GM19351 (cell line): ENCODE data around the gene MYH14.

Source experiments
- ATAC-seq: cut with Tn5 transposase; IDR thresholded peaks from one replicate; pipeline ENCODE4 v1.9.1; 2021; ENCODE audit warnings: mild to moderate bottlenecking, moderate library complexity; ENCODE audit not compliant: unreplicated experiment

Gene MYH14

DNA sequence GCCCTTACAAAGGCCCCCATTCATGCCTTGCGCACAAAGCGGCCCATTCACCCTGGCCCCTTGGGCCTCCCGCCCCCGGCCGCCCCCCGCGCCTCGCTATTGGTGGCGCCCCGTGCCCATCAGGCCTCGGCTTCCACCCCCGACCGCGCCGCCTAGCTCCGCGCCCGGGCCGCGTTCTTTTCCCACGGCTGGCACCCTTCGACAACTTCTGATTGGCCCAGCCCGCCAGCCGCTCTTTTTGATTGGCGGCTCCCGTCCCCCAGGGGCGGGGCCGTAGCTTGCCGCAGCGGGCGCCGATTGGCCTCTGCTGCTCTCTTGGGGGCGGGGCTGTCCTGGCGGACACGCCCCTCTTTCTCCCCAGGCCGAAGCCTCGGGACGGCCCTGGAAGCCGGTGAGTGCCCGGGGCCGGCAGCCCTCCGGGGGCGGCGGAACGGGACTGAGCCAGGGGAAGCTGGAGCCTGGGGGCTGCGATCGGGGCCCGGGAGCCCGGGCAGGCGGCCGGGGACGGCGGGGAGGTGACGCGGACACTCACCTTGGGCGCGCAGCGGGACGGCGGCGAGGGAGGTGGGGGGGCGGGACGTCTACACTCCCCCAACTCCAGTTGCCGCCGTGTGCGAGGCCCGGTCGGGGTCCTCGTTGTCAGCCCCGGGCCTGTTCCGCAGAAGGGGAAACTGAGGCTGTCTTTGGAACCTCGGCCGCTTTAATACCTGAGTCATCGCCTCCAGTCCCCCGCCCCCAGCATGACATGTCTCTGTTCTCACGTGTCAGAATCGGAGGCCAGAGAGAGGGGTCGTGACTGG lies at the start of gene MYH14:
Gene MYH14, plus strand, starts transcription at position 342 of the 800 bp plus-strand sequence. CDS start 6,744 bp downstream, outside the sequence.
- ATAC-seq, result no peak

DNA sequence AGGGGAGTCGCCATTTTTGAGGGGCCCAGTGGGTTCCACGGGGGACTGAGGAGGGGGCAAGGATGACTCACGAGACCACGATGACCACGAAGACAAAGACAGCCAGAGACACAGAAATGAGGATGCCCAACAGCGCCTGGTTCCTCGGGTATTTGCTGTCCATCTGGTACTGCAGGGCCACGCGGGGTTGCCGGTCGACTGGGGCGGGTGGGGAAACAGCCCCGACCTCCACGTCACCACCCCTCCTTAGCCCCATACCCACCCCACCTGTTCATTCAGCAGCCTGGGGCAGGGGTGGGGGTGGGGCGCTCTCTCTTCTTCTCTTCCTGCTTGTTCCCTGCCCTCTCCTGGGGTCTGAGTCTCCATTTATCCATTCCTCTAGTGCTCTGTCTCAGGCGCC lies 48.9 kb upstream of the MYH14 start:
- ATAC-seq, result no peak

DNA sequence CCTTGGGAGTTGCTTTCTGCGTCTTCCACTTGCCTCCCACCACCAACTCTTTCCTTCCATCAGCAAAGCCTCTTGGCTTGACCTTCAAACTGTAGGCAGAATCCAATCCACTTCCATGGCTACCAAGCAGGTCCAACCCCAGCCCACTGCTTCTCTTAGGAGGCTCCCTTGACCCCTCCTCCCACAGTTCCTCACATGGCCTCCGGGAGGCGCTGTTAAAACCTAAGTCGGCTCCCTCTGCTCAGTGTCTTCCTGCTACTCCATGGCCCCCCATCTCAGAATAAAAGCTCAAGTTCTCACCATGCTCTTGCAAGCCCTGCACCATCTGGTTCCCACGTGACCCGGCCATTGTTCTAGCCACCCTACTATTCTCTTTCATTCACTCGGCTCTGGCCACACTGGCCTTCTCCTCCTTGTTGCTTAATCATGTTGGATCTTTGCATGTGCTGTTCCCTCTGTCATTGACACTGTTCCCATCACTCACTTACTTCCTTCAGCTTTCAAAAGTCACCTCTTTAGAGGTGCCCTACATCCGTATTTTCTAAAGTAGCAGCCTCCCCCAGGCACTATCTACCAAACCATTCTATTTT lies 47.8 kb upstream of the MYH14 start:
- ATAC-seq, result no peak

DNA sequence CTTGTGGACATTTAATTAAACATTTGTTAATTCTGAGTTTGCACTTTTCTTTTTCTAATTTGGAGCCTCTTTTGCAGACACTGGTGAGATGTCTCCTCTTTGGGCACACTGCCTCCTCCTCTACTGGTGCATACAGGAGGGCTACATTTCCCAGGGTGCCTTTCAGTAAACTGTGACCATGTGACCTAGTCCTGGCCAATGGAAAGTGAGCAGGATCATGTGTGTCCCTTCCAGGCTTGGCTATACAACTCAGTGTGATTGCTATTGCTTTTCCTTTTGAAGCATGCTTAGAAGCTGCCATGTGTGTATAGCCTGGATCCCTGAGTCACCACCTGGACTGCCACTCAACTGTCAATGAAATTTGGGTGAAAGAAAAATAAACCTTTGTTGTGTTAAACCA lies 44.8 kb upstream of the MYH14 start:
- ATAC-seq, result no peak

DNA sequence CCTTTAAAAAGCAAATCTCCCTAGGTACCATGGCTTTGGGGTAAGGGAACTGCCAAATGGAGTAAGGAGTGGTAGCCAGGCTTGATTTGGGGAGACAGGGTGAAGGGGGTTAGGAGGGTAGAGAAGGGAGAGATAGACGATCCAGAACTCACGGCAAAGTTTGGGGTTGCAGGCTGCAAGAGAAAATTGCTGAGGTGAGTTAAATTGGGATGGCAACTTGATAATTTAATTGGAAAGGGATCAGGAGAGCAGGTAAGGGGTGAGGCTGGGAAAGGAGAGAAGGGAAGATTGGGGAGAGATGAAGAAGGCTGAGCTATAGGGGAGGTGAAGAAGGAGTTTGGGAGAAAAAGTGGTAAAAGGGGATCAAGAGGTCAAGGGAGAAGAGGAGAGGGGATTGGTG lies 44.3 kb upstream of the MYH14 start:
- ATAC-seq, result no peak

DNA sequence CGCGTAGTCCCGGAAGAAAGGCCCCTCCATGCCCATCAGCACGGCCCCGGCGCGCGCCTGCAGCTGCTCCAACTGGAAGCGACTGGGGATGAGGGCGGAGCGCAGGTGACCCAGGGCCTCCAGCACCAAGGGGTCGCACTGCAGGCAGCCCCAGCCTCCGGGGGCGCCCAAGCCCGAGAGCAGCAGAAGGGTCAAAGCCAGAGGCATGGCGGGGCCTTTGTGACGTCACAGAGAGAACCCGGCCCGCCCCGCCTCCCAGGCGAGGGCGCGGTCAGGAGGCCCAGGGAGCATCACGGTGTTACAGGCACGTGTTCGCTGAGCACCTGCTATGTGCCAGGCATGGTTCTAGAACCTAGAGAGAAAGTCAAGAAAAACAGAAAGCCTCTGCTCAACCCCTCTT lies 40.4 kb upstream of the MYH14 start, which contains the start of gene IZUMO2:
Gene IZUMO2, minus strand, starts transcription at position 294 of the 400 bp plus-strand sequence. Its CDS starts 87 bp downstream, at position 207.
- no peak for ATAC-seq

DNA sequence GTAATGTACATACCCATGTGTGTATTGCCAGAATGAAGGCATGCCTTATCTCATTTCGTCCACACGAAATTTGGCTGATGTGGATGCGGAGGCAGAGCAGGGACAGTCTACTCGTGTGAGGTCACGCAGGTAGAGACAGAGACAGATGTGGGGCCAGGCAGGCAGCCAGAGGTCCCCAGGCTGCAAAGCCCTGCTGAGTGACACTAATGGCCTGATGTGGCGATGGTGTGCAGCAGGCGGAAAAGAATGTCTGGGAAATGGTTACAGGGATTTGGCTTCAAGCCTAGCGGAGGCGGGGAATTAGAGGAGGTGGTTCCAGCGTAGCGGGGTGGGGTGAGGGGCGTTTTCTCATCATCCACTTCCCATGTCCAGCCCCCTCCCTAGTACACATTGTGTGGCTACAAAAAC lies 36.1 kb upstream of the MYH14 start:
- ATAC-seq, result no peak

DNA sequence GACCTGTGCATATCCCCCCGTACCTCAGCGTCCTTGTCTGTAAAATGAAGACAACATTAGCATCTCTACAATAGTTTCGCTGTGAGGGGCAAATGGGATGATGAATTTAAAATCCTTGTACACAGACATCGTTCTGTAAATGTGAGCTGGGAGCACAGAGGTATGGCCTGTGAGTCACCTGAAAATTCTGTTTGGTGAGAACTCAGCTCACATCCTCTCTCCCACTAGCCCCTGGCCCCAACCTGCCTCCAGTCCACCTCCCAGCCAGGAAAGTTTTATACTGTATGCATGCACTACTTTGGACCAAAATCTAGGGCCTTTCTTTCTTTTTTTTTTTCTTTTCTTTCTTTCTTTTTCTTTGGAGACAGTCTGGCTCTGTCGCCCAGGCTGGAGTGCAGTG lies 31.7 kb upstream of the MYH14 start:
- no peak for ATAC-seq

DNA sequence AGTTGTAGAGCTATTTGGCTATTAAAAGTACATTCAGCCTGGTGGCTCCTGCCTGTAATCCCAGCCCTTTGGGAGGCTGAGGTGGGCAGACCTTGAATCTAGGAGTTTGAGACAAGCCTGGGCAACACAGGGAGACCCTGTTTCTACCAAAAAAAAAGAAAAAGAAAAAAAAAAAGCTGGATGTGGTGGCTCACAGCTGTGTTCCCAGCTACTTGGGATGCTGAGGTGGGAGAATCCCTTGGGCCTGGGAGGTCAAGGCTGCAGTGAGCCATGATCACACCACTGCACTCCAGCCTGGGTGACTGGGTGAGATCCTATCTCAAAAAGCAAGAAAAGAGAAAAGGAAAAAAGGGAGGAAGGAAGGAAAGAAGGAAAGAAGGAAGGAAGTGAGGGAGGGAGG lies 30.7 kb upstream of the MYH14 start:
- ATAC-seq, result no peak

DNA sequence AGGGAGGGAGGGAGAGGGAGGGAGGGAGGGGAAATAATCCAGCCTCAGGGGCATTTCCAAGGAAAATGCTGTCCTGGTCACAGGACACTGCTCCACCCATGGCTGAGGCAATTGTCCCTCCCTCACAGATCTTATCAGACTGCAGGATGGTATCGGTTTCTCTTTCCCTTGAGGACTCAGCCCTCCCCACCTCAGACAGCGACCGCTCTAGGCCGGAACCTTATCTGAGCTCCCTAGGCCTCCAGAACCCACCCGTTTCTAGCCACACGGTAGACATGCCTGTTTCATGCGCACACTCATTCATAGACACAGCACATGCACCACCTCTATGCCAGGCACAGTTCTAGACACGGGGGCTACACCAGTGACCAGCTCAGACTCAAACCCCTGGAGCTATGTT lies 30.3 kb upstream of the MYH14 start:
- no peak for ATAC-seq

DNA sequence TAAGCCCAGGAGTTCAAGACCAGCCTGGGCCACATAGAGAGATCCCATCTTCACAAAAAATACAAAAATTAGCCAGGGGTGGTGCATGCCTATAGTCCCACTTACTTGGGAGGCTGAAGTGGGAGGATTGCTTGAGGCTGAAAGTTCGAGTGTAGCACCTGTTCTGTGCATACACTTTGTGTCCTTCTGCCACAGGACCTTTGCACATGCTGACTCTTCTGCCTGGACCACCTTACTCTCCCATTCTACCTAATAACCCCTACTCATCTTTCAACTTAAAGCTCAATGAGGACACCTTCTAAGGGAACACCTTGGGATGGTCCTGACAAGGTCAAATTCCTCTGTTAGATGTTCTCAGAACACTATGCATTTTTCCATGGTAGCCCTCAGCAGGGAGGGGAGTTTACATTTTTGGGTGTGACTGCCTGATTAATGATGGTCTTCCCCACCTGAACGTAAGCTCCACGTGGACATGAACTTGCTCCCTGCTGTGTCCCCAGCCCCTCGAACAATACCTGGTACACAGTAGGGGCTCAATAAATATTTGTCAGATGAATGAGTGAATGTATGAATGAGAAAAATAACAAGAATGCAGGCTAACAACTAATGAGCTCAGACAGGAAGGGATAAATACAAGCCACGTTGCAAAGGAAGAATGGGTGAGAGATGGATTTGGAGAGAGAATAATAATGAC lies 29.2 kb upstream of the MYH14 start:
- ATAC-seq, result no peak

DNA sequence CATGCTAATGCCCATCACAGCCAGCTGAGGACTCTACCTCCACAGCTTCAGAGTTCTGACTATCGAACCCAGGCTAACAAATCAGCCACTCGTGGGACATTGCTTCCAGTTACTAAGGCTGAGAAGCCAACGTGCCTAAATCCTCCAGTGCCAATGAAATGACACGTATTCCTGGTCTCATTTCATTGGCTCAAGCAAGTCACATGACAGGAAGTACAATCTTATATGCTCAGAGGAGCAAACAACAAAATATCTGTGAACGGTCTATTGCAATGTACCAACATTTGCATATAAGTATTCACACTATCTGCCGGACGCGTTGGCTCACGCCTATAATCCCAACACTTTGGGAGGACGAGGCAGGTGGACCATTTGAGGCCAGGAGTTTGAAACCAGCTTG lies 27.5 kb upstream of the MYH14 start:
- no peak for ATAC-seq

DNA sequence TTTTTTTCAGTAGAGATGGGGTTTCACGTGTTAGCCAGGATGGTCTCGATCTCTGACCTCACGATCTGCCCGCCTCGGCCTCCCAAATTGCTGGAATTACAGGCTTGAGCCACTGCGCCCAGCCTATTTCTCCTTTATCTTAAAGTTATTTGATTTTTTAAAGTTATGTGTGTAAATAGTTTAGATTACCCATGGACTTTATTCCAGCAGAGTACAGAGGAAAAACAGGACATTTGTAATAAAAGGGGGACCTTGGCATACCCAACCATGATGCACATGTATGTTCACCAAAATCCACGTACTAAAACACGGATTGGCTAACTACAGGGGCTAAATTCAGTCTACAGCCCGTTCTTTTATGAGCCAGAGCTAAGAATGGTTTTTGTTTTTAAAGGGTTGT lies 26.6 kb upstream of the MYH14 start:
- ATAC-seq, result no peak

DNA sequence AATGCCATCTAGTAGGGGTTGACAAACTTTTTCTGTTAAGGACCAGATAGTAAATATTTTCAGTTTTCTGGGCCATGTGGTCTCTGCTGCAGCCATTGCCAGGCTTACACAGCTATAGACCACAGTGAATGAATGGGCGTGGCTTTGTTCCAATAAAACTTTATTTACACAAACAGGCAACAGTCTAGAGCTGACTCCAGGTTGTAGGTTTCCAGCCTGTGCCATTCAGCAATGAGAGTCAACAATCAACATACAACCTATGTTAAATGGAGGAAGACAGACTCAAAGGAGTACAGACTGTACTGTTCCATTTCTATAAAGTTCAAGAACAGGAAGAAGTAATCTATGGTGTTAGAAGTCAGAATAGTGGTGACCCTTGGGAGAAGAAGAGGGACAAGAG lies 25.1 kb upstream of the MYH14 start:
- ATAC-seq, result no peak

DNA sequence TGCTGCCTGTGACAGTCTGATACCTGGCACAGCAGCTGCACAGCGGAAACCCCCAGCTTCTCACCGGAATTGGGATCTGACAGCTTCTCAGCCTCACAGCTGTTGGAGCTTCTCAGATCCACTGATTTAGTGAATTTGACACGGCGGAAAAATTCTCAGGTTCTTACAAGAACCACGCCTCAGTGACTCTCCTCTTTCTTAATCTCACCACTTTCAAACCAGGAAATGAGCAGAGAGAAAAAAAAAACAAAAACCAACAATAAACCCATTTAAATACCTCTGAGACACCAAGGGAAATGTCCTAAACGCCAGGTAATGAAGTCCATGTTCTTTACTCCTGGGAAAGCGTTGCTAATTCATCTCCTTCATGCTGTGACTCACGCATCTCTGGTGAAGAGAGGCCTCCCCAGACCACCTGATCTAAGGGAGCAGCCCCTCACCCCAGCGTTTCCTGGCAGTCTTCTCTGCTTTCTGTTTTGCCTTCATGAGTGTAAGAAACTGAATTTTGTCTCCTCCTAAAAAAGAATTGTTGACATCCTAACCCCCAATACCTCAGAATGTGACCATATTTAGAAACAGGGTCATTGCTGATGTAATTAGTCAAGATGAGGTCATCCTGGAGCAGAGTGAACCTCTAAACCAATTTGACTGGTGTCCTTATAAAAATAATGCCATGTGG lies 24.4 kb upstream of the MYH14 start:
- ATAC-seq, result no peak

DNA sequence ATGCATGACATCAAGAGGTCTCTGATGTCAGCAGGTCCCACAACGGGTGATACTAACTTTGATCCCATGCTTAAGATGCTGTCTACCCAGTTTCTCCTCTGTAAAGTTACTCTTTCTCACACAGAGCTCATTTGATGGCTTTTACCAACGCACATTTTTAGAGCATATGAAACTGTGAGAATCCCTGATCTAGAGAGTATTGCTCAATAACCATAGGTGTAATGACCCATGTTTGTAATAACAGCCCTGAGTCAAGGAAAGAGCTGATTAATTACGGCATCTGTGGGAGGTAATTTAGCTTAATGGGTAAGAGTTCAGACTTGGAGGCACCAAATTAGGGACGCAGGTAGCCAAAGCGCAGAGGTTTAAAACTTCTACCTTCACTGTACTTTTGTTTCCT lies 22.3 kb upstream of the MYH14 start:
- no peak for ATAC-seq

DNA sequence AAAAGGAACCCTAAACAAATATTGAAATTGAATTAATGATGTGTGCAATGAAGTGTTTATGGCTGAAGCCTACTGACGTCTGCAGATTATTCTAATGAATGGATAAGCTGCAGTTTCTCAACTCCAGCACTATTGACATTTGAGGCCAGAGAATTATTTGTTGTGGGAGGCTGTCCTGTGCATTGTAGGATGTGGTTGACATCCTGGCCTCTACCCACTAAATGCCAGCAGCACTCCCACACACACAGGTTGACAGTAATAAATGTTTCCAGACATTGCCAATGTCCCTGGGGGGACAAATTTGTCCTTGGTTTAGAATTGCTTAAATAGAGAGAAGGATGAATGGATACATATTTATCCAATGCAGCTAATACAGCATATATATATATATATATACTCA lies 19.2 kb upstream of the MYH14 start:
- no peak for ATAC-seq

DNA sequence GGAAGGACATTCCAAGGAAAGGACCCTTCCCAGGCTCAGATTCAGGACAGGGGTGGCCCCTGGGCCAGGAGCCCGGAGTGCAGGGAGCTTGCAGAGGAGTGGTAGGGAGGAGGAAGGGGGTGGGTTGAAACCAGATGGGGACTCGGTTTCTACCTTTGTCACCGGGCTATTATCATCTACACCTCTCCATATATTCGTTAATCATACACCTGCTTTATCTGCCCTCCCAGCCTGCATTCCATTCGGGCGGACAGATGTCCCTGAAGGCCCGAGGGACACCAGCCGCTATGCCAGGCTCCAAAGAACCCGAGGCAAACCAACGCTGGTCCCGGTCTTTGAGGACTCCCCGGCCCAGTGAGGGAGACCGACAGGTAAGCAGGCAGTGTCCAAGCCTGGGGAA lies 15.5 kb upstream of the MYH14 start:
- ATAC-seq, result no peak

DNA sequence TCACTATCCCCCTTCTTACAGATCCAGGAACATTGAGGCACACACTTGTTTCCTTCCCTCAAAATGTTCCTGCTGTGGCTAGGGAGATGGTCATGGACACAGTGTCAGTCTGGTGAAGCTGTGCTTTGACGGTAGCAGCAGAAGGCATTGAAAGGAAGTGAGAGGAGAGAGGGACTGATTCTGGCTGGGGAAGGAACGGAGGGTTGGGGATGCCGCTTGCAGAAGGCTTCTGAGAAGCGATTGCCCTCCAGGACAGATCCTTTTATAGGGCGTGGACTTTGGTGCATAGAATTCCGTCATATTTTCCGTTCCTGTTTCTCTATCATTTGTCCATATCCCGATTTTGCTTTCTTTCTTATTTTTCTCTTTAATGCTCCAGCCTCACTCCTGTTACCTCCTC lies 14.1 kb upstream of the MYH14 start:
- ATAC-seq, result no peak

DNA sequence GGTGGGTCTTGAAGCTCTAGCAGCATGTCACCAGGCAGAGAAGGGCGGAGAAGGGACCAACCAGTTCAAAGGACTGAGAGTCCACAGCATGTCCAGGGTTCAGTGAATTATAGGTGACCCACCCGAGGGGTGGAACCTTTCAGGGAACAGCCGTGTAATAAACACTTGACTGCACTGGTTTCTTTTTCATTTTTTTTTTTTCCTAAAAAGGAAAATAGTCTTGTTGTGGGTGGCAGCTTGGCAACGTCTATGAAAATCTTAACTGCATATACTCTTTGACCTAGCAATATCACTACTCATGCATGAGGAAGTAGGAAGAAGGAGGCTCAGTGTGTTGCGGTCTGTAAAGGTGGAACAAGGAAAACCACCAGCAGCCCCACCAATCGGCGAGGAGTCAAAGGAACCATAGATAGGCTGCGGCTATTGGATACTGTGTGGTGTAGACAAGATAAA lies 13.0 kb upstream of the MYH14 start:
- ATAC-seq, result no peak

DNA sequence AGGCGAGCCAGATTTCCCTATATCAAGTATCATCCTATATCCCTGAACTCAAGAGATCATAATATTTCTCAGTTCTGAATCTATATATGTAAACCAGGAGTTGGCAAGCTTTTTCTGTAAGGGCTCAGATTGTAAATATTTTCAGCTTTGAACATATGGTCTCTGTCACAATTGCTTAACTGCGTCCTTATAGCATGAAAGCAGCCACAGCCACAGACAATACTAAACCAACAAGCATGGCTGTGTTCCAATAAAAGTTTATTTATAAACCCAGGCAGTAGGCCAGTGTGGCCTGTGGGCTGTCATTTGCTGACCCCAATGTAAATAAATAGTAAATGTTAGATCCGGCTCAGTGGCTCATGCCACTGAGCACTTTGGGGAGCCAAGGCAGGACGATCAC lies 12.2 kb upstream of the MYH14 start:
- ATAC-seq, result no peak
